ENCODE results near the gene MKLN1. TPM values are rescaled to one million over a fixed set of nuclear protein-coding genes. Genes with fewer than 3 reads are reported as not detected.

MKLN1 gene
- total and polyA plus RNA-seq, 12 donors: 9.5 to 48.2 (median 41.1) TPM

DNA sequence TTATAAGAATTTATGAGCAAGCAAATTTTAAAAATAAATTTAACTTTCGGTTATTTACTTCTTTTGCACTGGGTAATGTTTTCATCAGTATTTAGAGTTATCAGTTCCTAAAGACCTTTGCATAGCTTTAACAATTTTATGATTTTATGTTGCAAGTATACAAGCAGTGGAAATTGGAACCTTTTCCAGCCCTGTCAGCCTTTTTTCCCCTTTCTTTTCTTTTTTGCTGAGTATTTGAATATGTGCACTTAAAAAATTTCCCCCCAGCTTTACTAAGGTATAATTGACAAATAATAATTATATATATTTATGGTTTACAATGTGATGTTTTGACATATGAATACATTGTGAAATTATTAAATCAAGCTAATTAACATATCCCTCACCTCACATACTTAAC lies 62.6 kb downstream of the MKLN1 start:
- Histone ChIP-seq H3K27ac (no peak overlapping the region), H3K27me3 (no peaks in the 10 kb centered on the region), H3K4me3 (no peak overlapping the region), H3K36me3 (peaks cover 0 to 19% (median 3%) of the 10 kb centered on the region in 9 donors), H3K9me3 (no peaks in the 10 kb centered on the region), H3K4me1 (peaks cover 0 to 4% (median 0%) of the 10 kb centered on the region in 9 donors)
- ATAC-seq (no peak), DNase-seq (no peak)
- 97 to 100% methylated on average over 1 of the region's 1 CpG for WGBS, 2 donors
- TF ChIP-seq, protein P1, sequence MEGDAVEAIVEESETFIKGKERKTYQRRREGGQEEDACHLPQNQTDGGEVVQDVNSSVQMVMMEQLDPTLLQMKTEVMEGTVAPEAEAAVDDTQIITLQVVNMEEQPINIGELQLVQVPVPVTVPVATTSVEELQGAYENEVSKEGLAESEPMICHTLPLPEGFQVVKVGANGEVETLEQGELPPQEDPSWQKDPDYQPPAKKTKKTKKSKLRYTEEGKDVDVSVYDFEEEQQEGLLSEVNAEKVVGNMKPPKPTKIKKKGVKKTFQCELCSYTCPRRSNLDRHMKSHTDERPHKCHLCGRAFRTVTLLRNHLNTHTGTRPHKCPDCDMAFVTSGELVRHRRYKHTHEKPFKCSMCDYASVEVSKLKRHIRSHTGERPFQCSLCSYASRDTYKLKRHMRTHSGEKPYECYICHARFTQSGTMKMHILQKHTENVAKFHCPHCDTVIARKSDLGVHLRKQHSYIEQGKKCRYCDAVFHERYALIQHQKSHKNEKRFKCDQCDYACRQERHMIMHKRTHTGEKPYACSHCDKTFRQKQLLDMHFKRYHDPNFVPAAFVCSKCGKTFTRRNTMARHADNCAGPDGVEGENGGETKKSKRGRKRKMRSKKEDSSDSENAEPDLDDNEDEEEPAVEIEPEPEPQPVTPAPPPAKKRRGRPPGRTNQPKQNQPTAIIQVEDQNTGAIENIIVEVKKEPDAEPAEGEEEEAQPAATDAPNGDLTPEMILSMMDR (IDR thresholded peaks at IDR 0.05): no peak
- intact Hi-C loops (cut with DNase I): no loop called here

DNA sequence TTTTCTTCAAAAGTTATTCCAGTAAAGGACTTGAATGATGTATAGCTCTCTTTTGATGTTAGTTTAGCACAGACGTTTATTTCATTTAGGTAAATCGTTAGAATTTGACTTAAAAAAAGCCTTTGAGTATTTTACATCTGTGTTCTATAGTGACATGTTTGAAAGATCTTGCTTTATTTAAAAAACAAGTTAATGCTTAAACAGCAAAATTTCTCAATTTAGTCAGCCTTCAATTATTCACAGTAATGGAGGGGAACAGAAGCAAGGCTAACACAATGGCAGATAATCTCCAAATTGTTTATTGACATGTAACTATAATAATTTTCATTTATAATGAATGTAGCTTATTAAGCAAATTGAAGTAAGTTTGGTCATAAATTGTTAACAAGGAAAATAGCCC lies 63.5 kb downstream of the MKLN1 start:
- intact Hi-C loops (cut with DNase I): no loop called here

DNA sequence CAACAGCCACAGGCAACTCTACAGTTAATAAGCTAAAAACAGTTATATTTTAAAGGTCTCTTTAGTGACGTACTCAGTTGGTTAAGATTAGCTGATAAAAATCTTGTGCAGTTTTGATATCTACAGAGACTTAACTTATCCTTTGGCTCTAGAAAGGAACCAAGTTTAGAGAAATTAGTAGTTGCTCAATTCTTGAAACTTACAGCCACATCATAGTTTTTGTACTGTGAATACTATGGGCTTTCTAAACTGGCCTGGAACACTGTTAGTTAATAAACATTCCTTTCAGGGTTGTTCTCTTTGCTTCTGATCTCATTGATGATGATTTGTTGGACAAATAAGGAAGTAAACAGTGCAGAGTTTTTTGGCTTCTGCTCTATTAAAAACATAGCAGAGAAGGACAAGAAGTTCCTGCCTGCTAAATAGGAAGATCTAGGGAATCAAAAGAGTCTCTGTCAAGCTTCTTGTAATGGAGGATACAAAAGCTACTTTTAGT lies 73.1 kb downstream of the MKLN1 start:
- H3K4me1 ChIP-seq: peaks cover 0 to 30% (median 21%) of the 10 kb centered on the region in 9 donors
- intact Hi-C loops (cut with DNase I): no loop called here
- peaks cover 0 to 17% (median 9%) of the 10 kb centered on the region in 11 donors for H3K9me3 ChIP-seq
- DNase-seq: no peak
- no peaks in the 10 kb centered on the region for H3K27me3 ChIP-seq
- H3K36me3 ChIP-seq: peaks cover 0 to 60% (median 6%) of the 10 kb centered on the region in 9 donors
- 31 to 45% methylated on average over 1 of the region's 1 CpG for WGBS, 2 donors
- TF ChIP-seq, protein P1 (IDR thresholded peaks at IDR 0.05): no peak
- ATAC-seq: peak in 6 of 8 donors; percentile 39 to 91 (median 70)
- peak overlapping the region in 7 of 10 donors; percentile 3 to 48 (median 32) for H3K27ac ChIP-seq
- H3K4me3 ChIP-seq: no peak overlapping the region

More for the DNA sequence above, 63.5 kb downstream of the MKLN1 start:
- TF ChIP-seq, protein P1 (IDR thresholded peaks at IDR 0.05): no peak
- peaks cover 0 to 19% (median 3%) of the 10 kb centered on the region in 9 donors for H3K36me3 ChIP-seq
- WGBS, 2 donors: 94 to 95% methylated on average over 2 of the region's 2 CpGs
- no peak overlapping the region for H3K27ac ChIP-seq
- H3K4me3 ChIP-seq: no peak overlapping the region
- no peak for ATAC-seq
- no peaks in the 10 kb centered on the region for H3K9me3 ChIP-seq
- H3K4me1 ChIP-seq: peaks cover 0 to 4% (median 0%) of the 10 kb centered on the region in 9 donors
- DNase-seq: no peak
- H3K27me3 ChIP-seq: no peaks in the 10 kb centered on the region

DNA sequence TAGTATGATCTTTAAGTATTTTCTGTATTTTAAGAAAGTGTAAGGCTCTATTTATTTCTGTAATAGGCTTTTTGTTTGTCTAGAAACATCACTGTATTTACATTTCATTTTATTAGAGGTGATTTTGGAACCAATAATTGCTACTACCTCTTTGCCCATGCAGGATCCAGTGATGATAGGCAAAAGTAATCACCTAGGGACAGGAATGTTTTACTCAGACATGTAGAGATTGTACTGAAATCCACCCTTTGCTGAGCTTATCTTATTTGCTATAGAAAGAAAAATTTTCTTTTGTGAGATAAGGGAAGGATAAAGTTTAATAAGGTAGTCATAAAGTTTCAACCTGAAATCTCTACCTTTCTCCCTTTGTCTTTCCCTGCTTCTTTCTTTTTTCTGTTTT lies 73.5 kb downstream of the MKLN1 start:
- no peak for DNase-seq
- intact Hi-C loops (cut with DNase I): no loop called here
- no peaks in the 10 kb centered on the region for H3K27me3 ChIP-seq
- peaks cover 0 to 60% (median 6%) of the 10 kb centered on the region in 9 donors for H3K36me3 ChIP-seq
- H3K4me1 ChIP-seq: peaks cover 0 to 31% (median 22%) of the 10 kb centered on the region in 9 donors
- ATAC-seq: no peak
- TF ChIP-seq, protein P1 (IDR thresholded peaks at IDR 0.05): no peak
- H3K27ac ChIP-seq: peak overlapping the region in 7 of 10 donors; percentile 3 to 48 (median 32)
- H3K9me3 ChIP-seq: peaks cover 0 to 17% (median 9%) of the 10 kb centered on the region in 11 donors
- no peak overlapping the region for H3K4me3 ChIP-seq
